NB4 (cell line): ENCODE results near the gene XRCC6.

Experiments
- DNase-seq: peaks from one replicate; pipeline ENCODE4 v3.0.0; 2010; ENCODE audit warnings: low read depth
- H3K4me3 ChIP-seq: one replicate; pipeline ENCODE4 v1.5.1; 2011; ENCODE audit warnings: mild to moderate bottlenecking, low read depth, low read length, moderate library complexity
- MYC ChIP-seq: IDR thresholded peaks from 2 replicates; pipeline ENCODE4 v1.6.1; 2011; ENCODE audit warnings: low read depth, low read length
- POLR2A ChIP-seq: IDR thresholded peaks from 2 replicates; pipeline ENCODE4 v1.6.1; 2011; ENCODE audit warnings: mild to moderate bottlenecking; ENCODE audit not compliant: insufficient read length; ENCODE audit errors: extremely low read depth
- TF ChIP-seq, protein P1 (sequence below): IDR thresholded peaks from 2 replicates; pipeline ENCODE4 v1.6.1; 2011; ENCODE audit warnings: low read depth, low read length
- TF ChIP-seq, protein P2 (sequence below): IDR thresholded peaks from one replicate; pipeline ENCODE4 v1.5.1; 2012; ENCODE audit warnings: low read depth, low read length

Gene XRCC6

DNA sequence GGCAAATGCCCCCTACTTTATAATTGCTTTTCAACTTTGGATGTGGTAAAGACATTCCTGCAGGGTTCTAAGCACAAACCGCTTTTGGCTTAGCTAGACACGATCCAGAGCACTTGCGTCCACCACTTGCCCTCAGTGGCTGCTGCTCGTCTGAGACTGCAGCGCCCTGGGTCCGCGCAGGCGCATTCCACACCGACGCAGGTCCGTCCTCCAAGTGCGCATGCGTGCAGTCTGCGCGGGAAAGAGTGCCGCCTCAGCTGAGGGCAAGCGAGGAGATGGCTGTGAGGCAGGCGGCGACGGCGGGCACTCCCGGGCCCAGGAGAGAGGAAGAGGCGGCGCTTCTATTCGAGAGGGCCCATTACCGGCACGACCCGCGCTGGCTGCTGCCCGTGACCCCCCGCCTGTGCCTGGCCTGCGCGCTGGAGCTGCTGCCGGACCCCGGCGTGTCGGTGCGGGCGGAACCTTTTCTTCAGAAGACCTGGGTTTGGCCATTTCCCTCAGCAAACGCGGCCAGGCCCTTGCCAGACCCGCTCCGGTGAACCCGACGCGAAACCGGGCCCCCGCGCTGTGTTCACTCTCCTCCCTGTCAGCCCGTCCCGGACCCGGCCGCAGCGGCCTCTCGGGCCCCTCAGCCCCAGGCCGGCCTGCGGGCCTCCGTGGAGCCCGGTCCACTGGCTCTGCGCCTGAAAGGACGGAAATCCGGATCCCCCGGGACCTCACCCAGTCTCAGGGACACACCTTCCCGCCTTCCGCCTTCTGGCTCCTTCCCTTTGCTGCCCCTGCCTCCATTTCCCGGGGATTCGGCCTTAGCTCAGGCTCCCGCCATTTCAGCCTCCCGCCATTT, 78.4 kb downstream of the XRCC6 start, which contains the start of gene MEI1:
Gene MEI1, plus strand, starts transcription at position 240 of the 844 bp plus-strand sequence. Its CDS starts 36 bp downstream, at position 276.
- TF ChIP-seq MYC (no peak), POLR2A (no peak)
- TF ChIP-seq, protein P1, sequence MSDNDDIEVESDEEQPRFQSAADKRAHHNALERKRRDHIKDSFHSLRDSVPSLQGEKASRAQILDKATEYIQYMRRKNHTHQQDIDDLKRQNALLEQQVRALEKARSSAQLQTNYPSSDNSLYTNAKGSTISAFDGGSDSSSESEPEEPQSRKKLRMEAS: no peak
- TF ChIP-seq, protein P2, sequence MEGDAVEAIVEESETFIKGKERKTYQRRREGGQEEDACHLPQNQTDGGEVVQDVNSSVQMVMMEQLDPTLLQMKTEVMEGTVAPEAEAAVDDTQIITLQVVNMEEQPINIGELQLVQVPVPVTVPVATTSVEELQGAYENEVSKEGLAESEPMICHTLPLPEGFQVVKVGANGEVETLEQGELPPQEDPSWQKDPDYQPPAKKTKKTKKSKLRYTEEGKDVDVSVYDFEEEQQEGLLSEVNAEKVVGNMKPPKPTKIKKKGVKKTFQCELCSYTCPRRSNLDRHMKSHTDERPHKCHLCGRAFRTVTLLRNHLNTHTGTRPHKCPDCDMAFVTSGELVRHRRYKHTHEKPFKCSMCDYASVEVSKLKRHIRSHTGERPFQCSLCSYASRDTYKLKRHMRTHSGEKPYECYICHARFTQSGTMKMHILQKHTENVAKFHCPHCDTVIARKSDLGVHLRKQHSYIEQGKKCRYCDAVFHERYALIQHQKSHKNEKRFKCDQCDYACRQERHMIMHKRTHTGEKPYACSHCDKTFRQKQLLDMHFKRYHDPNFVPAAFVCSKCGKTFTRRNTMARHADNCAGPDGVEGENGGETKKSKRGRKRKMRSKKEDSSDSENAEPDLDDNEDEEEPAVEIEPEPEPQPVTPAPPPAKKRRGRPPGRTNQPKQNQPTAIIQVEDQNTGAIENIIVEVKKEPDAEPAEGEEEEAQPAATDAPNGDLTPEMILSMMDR: no peak
- no peak within 1 kb of the TSS for H3K4me3 ChIP-seq
- no peak for DNase-seq

DNA sequence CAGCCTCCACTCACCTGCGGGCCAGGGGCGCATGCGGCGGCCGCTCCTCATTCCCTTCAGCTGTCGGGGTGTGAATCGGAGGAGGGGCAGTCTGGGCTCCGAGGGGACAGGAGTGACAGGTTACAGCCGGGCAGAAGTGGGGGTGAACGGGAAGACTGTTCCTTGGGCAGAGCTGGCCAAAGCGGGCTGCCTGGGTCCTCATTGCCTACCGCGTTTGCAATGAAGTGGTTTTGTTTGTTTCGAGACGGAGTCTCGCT, 78.9 kb downstream of the XRCC6 start:
- H3K4me3 ChIP-seq: no peak overlapping the region
- DNase-seq: no peak
- TF ChIP-seq, protein P2: no peak
- TF ChIP-seq, protein P1: no peak
- TF ChIP-seq POLR2A (no peak), MYC (no peak)

DNA sequence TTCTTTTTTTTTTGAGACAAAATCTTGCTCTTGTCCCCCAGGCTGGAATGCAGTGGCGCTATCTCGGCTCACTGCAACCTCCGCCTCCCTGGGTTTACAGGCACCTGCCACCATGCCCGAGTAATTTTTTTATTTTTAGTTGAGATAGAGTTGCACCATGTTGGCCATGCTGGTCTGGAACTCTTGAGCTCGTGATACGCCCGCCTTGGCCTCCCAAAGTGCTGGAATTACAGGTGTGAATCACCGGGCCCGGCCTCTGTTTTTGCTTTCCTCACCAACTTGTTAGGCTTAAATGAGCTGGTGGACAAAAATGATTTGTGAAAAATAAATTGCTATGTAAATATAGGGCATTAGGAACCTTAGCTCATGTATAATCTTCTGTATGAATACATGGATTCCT, 81.7 kb downstream of the XRCC6 start:
- DNase-seq: no peak
- TF ChIP-seq, protein P2: no peak
- TF ChIP-seq MYC (no peak), POLR2A (no peak)
- H3K4me3 ChIP-seq: no peak overlapping the region

DNA sequence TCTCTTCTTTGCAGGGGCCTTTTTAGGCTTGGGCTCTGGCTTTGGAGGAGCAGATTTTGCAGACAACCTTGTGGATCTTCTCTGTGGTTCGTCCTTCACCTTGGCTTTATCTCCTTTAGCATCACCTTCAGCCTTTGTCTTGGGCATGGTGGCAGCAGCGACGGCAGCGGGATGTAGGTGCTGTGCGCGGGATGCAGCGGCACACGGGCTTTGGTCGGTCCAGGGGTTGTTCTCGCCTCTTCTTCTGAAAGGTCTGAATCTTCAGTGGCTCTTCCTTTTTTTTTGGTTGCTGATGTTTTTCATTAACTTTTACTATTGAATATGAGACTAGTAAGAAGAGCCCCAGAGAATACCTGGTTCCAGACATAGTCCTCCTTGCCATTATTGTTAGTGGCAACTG, 88.2 kb downstream of the XRCC6 start:
- TF ChIP-seq MYC (no peak), POLR2A (no peak)
- TF ChIP-seq, protein P1: no peak
- TF ChIP-seq, protein P2: no peak
- DNase-seq: no peak
- no peak overlapping the region for H3K4me3 ChIP-seq

DNA sequence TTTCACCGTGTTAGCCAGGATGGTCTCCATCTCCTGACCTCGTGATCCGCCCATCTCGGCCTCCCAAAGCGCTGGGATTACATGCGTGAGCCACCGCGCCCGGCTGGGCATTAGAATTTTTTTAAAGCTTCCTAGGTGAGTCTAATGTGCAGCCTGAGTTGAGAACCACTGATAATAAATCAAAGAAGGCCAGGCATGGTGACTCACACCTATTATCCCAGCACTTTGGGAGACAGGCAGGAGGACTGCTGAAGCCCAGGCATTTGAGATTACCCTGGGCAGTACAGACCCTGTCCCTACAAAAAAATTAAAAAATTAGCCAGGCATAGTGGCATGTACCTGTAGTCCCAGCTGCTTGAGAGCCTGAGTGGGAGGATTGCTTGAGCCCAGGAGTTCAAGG, 91.9 kb downstream of the XRCC6 start:
- no peak overlapping the region for H3K4me3 ChIP-seq
- TF ChIP-seq MYC (no peak), POLR2A (no peak)
- TF ChIP-seq, protein P2: no peak
- TF ChIP-seq, protein P1: no peak
- DNase-seq: no peak
